ENCODE measurements around the gene APBA1. TPM values are rescaled to one million over a fixed set of nuclear protein-coding genes. Genes with fewer than 3 reads are reported as not detected.

APBA1 gene
- total and polyA plus RNA-seq, 5 donors from 2014 or later: 0.20 TPM; not detected in 4

GRCh38 chr9:69382135-69382534 is 290.0 kb downstream of the APBA1 start:
- no peak overlapping the region for H3K4me3 ChIP-seq (ENCODE audit: low read depth, low read length)
- Mint-ChIP-seq H3K36me3 (no peaks in the 10 kb centered on the region), H3K9me3 (no peaks in the 10 kb centered on the region), H3K27me3 (peaks cover 9% of the 10 kb centered on the region), H3K4me1 (no peaks in the 10 kb centered on the region), H3K27ac (no peak overlapping the region), H3K4me3 (no peak overlapping the region)
- H3K9me3 ChIP-seq (ENCODE audit: control insufficient read depth in 2 of 2, low read length in 2 of 2): no peaks in the 10 kb centered on the region
- no peaks in the 10 kb centered on the region for H3K36me3 ChIP-seq (ENCODE audit: control insufficient read depth, insufficient read depth, low read length)
- no peak overlapping the region for H3K27ac ChIP-seq (ENCODE audit: insufficient read depth, low read length, poor library complexity, severe bottlenecking)
- ATAC-seq (ENCODE audit: low read depth in 2 of 2): no peak
- H3K27me3 ChIP-seq (ENCODE audit: control insufficient read depth, insufficient read depth, low read length): no peaks in the 10 kb centered on the region
- H3K4me1 ChIP-seq (ENCODE audit: control insufficient read depth, insufficient read depth, low read length, poor library complexity, severe bottlenecking): no peaks in the 10 kb centered on the region
- no peak for DNase-seq

GRCh38 chr9:69380811-69381210 is 291.4 kb downstream of the APBA1 start:
- Mint-ChIP-seq H3K4me1 (no peaks in the 10 kb centered on the region), H3K9me3 (no peaks in the 10 kb centered on the region), H3K36me3 (no peaks in the 10 kb centered on the region), H3K27ac (no peak overlapping the region), H3K4me3 (no peak overlapping the region), H3K27me3 (peaks cover 9% of the 10 kb centered on the region)
- Histone ChIP-seq H3K4me1 (ENCODE audit: control insufficient read depth, insufficient read depth, low read length, poor library complexity, severe bottlenecking) (no peaks in the 10 kb centered on the region), H3K27me3 (ENCODE audit: control insufficient read depth, insufficient read depth, low read length) (no peaks in the 10 kb centered on the region), H3K27ac (ENCODE audit: insufficient read depth, low read length, poor library complexity, severe bottlenecking) (no peak overlapping the region), H3K36me3 (ENCODE audit: control insufficient read depth, insufficient read depth, low read length) (no peaks in the 10 kb centered on the region), H3K4me3 (ENCODE audit: low read depth, low read length) (no peak overlapping the region), H3K9me3 (ENCODE audit: control insufficient read depth in 2 of 2, low read length in 2 of 2) (no peaks in the 10 kb centered on the region)
- DNase-seq (no peak), ATAC-seq (ENCODE audit: low read depth in 2 of 2) (no peak)

- no peak overlapping the region for H3K27ac Mint-ChIP-seq
- Histone ChIP-seq H3K36me3 (ENCODE audit: control insufficient read depth, insufficient read depth, low read length) (no peaks in the 10 kb centered on the region), H3K27me3 (ENCODE audit: control insufficient read depth, insufficient read depth, low read length) (no peaks in the 10 kb centered on the region), H3K9me3 (ENCODE audit: control insufficient read depth in 2 of 2, low read length in 2 of 2) (no peaks in the 10 kb centered on the region), H3K4me1 (ENCODE audit: control insufficient read depth, insufficient read depth, low read length, poor library complexity, severe bottlenecking) (no peaks in the 10 kb centered on the region), H3K4me3 (ENCODE audit: low read depth, low read length) (no peak overlapping the region), H3K27ac (ENCODE audit: insufficient read depth, low read length, poor library complexity, severe bottlenecking) (no peak overlapping the region)
- peaks cover 9% of the 10 kb centered on the region for H3K27me3 Mint-ChIP-seq
- no peaks in the 10 kb centered on the region for H3K36me3 Mint-ChIP-seq
- H3K4me1 Mint-ChIP-seq: no peaks in the 10 kb centered on the region
- no peaks in the 10 kb centered on the region for H3K9me3 Mint-ChIP-seq
- H3K4me3 Mint-ChIP-seq: no peak overlapping the region
- ATAC-seq (ENCODE audit: low read depth in 2 of 2) (no peak), DNase-seq (no peak)
Observed at GRCh38 chr9:69380301-69380700, 291.9 kb downstream of the APBA1 start.

GRCh38 chr9:69379270-69379982 is 292.7 kb downstream of the APBA1 start:
- no peaks in the 10 kb centered on the region for H3K36me3 Mint-ChIP-seq
- no peak overlapping the region for H3K27ac ChIP-seq (ENCODE audit: insufficient read depth, low read length, poor library complexity, severe bottlenecking)

GRCh38 chr9:69377981-69378380 is 294.2 kb downstream of the APBA1 start:
- H3K4me3 ChIP-seq (ENCODE audit: low read depth, low read length): no peak overlapping the region
- no peak overlapping the region for H3K27ac ChIP-seq (ENCODE audit: insufficient read depth, low read length, poor library complexity, severe bottlenecking)
- no peaks in the 10 kb centered on the region for H3K9me3 Mint-ChIP-seq
- H3K36me3 ChIP-seq (ENCODE audit: control insufficient read depth, insufficient read depth, low read length): no peaks in the 10 kb centered on the region
- peaks cover 6% of the 10 kb centered on the region for H3K27me3 Mint-ChIP-seq
- no peaks in the 10 kb centered on the region for H3K4me1 ChIP-seq (ENCODE audit: control insufficient read depth, insufficient read depth, low read length, poor library complexity, severe bottlenecking)
- H3K27me3 ChIP-seq (ENCODE audit: control insufficient read depth, insufficient read depth, low read length): no peaks in the 10 kb centered on the region
- DNase-seq: no peak
- no peak overlapping the region for H3K27ac Mint-ChIP-seq
- no peaks in the 10 kb centered on the region for H3K4me1 Mint-ChIP-seq
- no peak for ATAC-seq (ENCODE audit: low read depth in 2 of 2)
- no peaks in the 10 kb centered on the region for H3K9me3 ChIP-seq (ENCODE audit: control insufficient read depth in 2 of 2, low read length in 2 of 2)
- no peak overlapping the region for H3K4me3 Mint-ChIP-seq
- H3K36me3 Mint-ChIP-seq: no peaks in the 10 kb centered on the region

More at GRCh38 chr9:69379270-69379982, 292.7 kb downstream of the APBA1 start:
- Mint-ChIP-seq H3K4me1 (no peaks in the 10 kb centered on the region), H3K9me3 (no peaks in the 10 kb centered on the region), H3K27ac (no peak overlapping the region), H3K27me3 (peaks cover 15% of the 10 kb centered on the region), H3K4me3 (no peak overlapping the region)
- no peak for ATAC-seq (ENCODE audit: low read depth in 2 of 2)
- DNase-seq: no peak
- H3K4me1 ChIP-seq (ENCODE audit: control insufficient read depth, insufficient read depth, low read length, poor library complexity, severe bottlenecking): no peaks in the 10 kb centered on the region
- H3K36me3 ChIP-seq (ENCODE audit: control insufficient read depth, insufficient read depth, low read length): no peaks in the 10 kb centered on the region
- no peak overlapping the region for H3K4me3 ChIP-seq (ENCODE audit: low read depth, low read length)
- no peaks in the 10 kb centered on the region for H3K27me3 ChIP-seq (ENCODE audit: control insufficient read depth, insufficient read depth, low read length)
- no peaks in the 10 kb centered on the region for H3K9me3 ChIP-seq (ENCODE audit: control insufficient read depth in 2 of 2, low read length in 2 of 2)

Other genes starting within 250 kb of the APBA1 start
- gene PTAR1, start 87.6 kb upstream of the APBA1 start, total RNA-seq: 85.3 TPM
- 10 to 100 TPM; 11.6 to 17.6 (median 14.9) TPM for gene PTAR1, start 87.6 kb upstream of the APBA1 start, polyA plus RNA-seq
- gene CFAP95, start 148.4 kb upstream of the APBA1 start, total RNA-seq: not detected
- gene CFAP95, start 148.4 kb upstream of the APBA1 start, polyA plus RNA-seq: 10 to 100 TPM in 1 of 4 donors, not detected in 3; 17.2 TPM

Data from CD4-positive, CD25-positive, alpha-beta regulatory T cell (primary cell).